Measurements from ENCODE around the gene VTI1A.

Gene VTI1A

GRCh38 chr10:112639298-112639697 lies 192.3 kb downstream of the VTI1A start:
- no peak for DNase-seq (ENCODE audit: low read depth)

- no peak for DNase-seq (ENCODE audit: low read depth)
These were observed 193.6 kb downstream of the VTI1A start for GRCh38 chr10:112640638-112641037.

DNA sequence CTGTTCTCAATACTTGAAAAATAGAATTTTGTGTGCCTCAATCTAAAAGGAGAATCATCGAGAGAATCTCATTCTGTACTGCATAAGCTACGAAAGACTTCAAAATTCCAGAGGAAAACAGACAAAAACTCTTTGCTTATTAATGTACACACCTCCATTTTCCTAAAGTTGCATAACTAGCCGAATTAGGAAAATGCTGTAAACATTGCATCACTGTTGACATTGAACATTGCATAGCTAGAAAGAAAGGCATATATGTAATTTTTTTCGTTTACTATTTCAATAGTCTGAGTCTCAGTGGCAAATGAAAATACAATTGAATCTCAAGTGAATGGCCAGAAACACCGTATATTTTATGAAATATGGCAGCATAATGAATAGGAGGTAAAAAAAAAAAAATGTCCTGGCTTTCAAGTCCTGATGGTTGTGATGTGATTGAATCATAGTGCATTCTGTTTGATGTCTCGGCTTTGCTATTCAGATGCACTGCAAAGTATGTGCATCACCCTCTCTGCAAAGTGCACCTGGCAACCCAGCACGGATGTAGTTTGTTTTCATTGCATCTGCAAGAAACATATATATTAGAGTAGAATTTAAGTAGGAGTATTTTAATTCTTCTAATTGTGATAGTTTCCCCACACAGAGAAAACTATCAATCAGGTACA lies 196.7 kb downstream of the VTI1A start:
- no peak for DNase-seq (ENCODE audit: low read depth)

- DNase-seq (ENCODE audit: low read depth): no peak
These were observed 197.2 kb downstream of the VTI1A start for GRCh38 chr10:112644265-112644645.

DNA sequence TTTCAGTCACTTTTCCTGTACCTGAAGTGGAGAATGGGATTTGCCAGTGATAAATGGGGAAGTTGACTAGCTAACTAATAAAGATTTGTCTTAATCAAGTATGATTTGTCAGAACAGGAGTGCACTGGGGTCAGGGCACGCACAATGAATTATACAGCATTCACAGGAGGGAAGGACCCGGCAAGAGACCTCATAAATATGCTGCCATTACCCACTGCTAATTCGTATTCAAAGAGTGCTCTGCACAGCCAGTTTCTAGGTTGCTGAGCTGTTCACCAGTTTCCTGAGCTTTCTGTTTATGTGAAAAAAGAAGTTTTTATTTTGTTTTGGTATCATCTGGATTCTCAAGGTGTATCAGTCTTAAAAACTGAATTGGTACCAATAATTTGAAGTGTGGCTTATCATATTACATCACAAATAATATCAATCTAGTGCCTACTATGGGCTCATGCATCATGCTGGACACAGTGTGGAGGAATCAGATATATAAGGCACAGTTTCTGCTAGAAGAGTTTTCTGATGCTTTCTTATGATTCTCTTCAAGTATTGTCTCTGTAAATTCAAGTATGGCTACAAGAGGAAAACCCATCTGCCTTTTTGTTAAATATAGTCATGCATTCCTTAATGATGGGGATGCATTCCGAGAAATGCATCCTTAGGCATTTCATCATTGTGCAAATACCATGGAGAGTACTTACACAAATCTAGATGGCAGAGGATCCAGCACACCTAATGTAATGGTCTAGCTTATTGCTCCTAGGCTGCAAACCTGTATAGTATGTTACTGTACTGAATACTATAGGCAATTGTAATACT lies 202.2 kb downstream of the VTI1A start:
- no peak for DNase-seq (ENCODE audit: low read depth)

- no peak for DNase-seq (ENCODE audit: low read depth)
These were observed 202.8 kb downstream of the VTI1A start for GRCh38 chr10:112649822-112650152.

DNA sequence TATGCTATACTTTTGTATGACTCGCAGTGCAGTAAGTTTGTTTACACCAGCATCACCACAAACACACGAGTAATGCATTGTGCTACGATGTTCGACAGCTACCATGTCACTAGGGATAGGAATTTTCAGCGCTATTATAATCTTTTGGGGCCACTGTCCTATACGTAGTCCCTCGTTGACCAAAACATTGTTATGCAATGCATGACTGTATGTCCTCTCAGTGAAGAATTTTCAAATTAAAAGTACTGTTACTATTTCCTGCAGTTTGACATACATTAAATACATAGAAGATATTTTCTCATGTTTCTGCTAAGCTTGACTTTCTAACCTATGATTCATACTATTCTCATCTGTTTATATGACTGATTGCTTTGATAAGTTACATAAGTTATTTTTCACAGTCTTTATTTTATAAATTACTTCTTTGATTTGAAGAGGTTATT lies 203.6 kb downstream of the VTI1A start:
- DNase-seq (ENCODE audit: low read depth): no peak

DNA sequence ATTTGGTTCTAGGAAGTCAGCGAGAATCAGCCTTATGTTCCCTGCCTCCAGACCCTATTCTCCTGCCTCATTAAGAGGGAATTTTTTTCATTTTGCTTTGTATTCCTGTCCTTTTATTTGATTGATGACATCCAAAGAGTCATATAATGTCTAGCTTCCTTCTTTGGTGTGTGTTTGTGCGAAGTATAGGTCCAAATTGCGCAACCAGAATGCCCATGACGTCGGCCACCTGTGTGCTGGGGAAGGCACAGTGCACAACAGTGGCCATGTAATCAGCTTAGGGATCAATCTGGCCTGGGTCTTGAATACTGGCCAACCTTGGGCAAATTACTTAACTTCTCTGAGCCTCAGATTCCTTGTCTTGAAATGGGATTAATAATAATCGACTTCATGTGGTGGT lies 206.2 kb downstream of the VTI1A start:
- DNase-seq (ENCODE audit: low read depth): no peak

GRCh38 chr10:112653851-112654250 lies 206.8 kb downstream of the VTI1A start:
- no peak for DNase-seq (ENCODE audit: low read depth)

DNA sequence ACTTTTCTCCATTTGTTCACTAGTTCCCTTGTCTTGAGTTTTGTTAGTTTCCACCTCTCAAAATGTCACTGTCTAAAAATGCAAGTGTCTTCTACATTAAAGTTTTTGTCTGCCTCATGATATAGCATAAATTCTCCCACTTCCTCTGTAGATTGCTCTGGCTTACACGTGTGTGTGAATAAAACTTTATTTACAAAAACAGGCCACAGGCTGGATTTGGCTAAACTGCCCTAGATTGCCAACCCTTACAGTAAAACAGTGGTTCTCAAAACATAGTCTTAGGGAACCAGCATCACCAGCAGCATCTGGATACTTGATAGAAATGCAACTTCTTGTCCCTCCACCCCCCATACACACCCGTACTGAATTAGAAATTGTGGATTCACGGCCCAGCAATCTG lies 207.8 kb downstream of the VTI1A start:
- DNase-seq (ENCODE audit: low read depth): no peak

DNA sequence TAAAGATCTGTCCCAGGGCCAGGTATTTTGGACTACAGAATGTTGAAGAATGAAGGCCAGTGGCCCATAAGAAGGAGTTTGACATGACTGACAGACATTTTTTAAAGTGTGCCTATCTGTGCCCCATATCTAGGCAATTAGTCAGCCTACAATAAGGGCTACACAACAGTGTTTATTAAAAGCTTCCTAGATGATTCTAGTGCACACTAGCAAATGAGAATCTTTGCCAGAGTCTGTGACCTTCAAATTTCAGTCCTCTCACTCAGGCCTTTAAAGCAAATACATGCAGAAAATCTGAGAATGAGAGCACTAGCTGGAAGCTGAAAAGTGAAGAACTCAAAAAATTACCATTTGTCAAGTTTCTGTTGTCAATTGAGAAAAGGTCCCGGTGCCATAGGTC lies 208.7 kb downstream of the VTI1A start:
- DNase-seq (ENCODE audit: low read depth): no peak

DNA sequence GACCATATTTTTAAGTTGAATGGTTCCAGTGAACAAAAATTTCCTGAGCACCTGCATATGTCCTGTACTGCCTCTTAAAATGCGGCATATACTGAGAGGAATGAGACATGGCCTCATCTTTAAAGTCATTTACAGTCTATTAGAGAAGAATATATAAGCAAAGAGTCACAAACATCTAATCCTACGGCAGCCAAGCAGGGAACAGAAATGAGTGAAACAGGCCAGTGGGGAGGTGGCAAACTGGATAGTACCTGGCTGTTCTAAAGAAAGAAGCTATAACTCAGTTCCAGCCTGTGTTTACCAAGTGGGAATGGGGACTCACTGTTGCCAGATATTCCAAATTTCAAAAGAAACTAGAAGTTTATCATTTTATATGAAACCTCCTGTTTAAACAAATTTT lies 211.4 kb downstream of the VTI1A start:
- no peak for DNase-seq (ENCODE audit: low read depth)

- DNase-seq (ENCODE audit: low read depth): no peak
These were observed 212.1 kb downstream of the VTI1A start for GRCh38 chr10:112658900-112659638.

DNA sequence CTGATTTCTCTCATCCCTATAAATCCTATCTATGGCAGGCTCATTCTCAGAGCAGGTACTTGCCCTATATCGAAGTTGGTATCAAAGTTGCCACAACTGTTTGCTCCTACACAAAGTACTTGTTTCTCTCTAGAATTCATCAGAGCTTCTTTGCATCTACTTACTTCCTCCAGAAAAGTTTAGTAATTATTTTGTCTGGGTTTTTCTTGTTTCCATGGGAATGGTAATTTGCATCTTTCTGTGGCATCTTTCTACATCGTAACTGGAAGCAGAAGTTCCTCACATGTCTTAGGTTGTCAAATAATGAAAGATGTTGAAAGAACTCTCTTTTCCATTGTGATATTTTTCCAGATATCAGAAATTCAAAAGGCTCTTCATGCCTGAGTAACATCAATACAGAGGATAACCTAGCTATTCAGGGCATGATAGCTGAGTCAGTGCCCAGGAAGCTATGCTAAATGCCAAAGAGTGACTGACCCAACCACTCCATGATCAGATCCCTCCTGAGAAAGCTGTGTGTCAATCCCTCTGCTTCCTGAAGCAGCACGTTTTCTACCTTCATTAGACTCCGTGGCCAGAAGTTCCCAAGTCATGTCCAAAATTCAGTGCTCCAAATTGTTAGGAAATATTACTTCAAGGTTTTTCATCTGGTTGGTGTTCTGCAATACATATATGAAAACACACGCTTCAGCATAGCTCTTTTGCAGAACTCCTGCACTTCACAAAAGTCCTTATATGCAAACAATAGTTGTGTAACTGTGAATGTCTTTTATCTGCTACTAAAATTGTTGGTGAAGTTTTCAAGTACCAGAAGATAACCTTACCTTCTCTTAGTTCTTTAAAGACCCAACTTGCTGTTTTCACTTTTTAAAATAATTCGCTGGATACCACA lies 216.5 kb downstream of the VTI1A start:
- no peak for DNase-seq (ENCODE audit: low read depth)

GRCh38 chr10:112666094-112666493 lies 219.1 kb downstream of the VTI1A start:
- no peak for DNase-seq (ENCODE audit: low read depth)

GRCh38 chr10:112669989-112670388 lies 223.0 kb downstream of the VTI1A start:
- no peak for DNase-seq (ENCODE audit: low read depth)

GRCh38 chr10:112671743-112672142 lies 224.7 kb downstream of the VTI1A start:
- DNase-seq (ENCODE audit: low read depth): no peak

DNA sequence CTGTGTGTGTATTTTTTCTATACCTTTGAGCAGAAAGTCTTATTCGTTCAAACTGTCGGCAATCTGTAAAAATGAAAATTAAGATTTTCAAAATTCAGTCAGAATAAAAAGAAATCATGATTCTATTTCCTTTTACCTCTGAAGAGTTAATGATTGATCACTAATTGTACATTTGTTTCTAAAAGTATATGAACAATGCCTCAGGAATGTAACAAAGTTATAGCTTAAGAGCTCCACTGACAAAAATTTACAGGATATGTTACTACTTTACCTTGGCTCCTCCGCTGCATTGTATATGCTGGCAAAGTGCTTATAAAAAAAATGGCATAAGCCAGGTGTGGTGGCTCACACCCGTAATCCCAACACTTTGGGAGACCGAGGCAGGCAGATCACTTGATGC lies 225.7 kb downstream of the VTI1A start:
- no peak for DNase-seq (ENCODE audit: low read depth)

DNA sequence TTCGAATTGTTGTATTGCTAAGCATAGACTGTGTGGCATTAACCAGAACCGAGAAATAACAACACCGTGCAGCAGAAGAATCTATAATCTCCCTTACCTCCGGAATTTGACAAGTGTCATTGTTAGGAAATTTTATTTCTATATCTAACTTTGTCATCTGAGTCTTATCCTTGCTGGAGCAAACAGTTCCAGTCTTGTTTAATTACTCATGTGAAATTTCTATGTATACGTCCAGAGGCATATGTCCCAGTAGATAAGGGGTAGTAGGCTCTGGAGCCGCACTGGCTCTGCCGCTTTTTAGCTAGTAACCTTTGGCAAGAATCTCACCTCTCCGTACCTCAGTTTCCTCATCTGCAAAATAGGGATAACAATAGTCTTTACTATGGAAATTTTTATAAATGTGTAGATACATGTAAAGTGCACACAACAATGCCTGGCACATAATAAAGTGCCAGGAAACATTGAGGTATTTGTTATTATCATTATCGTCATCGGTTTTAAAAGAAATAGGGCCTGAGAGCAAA lies 228.6 kb downstream of the VTI1A start:
- no peak for DNase-seq (ENCODE audit: low read depth)

- DNase-seq (ENCODE audit: low read depth): no peak
These were observed 230.7 kb downstream of the VTI1A start for GRCh38 chr10:112677689-112678088.

- no peak for DNase-seq (ENCODE audit: low read depth)
These were observed 231.6 kb downstream of the VTI1A start for GRCh38 chr10:112678581-112678980.

DNA sequence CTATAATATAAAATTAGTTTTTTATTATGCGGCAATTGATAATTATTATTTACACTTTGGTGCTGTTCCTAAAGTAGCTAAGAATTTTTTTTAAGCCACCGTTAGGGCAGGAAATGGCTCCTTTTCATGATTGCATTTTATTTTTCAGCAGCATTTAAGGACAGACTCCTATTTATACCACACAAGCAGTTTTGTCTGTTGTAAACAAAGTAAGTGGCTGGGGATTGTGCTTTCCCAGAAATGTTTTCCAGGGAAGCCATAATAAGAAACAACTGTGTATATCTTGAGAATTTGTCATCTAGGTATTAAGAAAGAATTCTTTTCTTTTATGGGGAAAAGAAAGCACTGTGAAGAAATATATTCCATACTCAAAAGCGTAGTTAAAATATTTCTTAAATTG lies 232.0 kb downstream of the VTI1A start:
- no peak for DNase-seq (ENCODE audit: low read depth)
